Stimulated activated CD4-positive, alpha-beta T cell treated with anti-CD3 and anti-CD28 coated beads, TNF-alpha, amount 100 ng/mL, for 1 hour (primary cell): ENCODE measurements around the gene PSMD6.

Source experiments
- DNase-seq, 3 donors: peaks; one replicate each; pipeline ENCODE4 v3.0.0-alpha.2; 2020; ENCODE audit warnings: low read depth in 3 of 3, low spot score in 1 of 3

The PSMD6 gene

GRCh38 chr3:64023187-64023860 is at the start of gene PSMD6:
Gene PSMD6 (minus strand): TSS chr3:64023494. CDS start chr3:64023419, 75 bp downstream.
- peak; percentile 70 to 97 (median 86) for DNase-seq

- no peak for DNase-seq
Observed at GRCh38 chr3:64072126-64072525, 48.8 kb upstream of the PSMD6 start.

GRCh38 chr3:64070704-64071103 is 47.4 kb upstream of the PSMD6 start:
- DNase-seq = no peak

- DNase-seq = no peak
Observed at GRCh38 chr3:64067506-64068346, 44.4 kb upstream of the PSMD6 start.

- no peak for DNase-seq
Observed at GRCh38 chr3:64064804-64065203, 41.5 kb upstream of the PSMD6 start.

GRCh38 chr3:64063983-64064438 is 40.7 kb upstream of the PSMD6 start:
- DNase-seq = no peak

GRCh38 chr3:64063207-64063982 is 40.1 kb upstream of the PSMD6 start:
- no peak for DNase-seq

- DNase-seq = no peak
Observed at GRCh38 chr3:64061628-64062027, 38.3 kb upstream of the PSMD6 start.

GRCh38 chr3:64059484-64060175 is 36.3 kb upstream of the PSMD6 start:
- DNase-seq = no peak

- DNase-seq = no peak
Observed at GRCh38 chr3:64058566-64058965, 35.3 kb upstream of the PSMD6 start.

GRCh38 chr3:64057231-64057630 is 33.9 kb upstream of the PSMD6 start:
- no peak for DNase-seq

- DNase-seq = no peak
Observed at GRCh38 chr3:64056606-64057180, 33.4 kb upstream of the PSMD6 start.

GRCh38 chr3:64055076-64055475 is 31.8 kb upstream of the PSMD6 start:
- no peak for DNase-seq

GRCh38 chr3:64054488-64054887 is 31.2 kb upstream of the PSMD6 start:
- DNase-seq = no peak

GRCh38 chr3:64053581-64053980 is 30.3 kb upstream of the PSMD6 start:
- no peak for DNase-seq

GRCh38 chr3:64053117-64053516 is 29.8 kb upstream of the PSMD6 start:
- DNase-seq = no peak

- no peak for DNase-seq
Observed at GRCh38 chr3:64049832-64050231, 26.5 kb upstream of the PSMD6 start.

GRCh38 chr3:64049136-64049535 is 25.8 kb upstream of the PSMD6 start:
- DNase-seq = no peak

GRCh38 chr3:64048631-64049061 is 25.4 kb upstream of the PSMD6 start:
- DNase-seq = no peak

- no peak for DNase-seq
Observed at GRCh38 chr3:64047787-64048186, 24.5 kb upstream of the PSMD6 start.
